Tibial artery (tissue), 4 donors: Measurements from ENCODE around the gene CYRIA.
A peak's percentile ranks its signal among the peaks of the same experiment; 100 is the strongest.

Experiments used
- DNase-seq, 2 donors: peaks; one replicate each; pipeline ENCODE4 v3.0.0-alpha.2; 2019
- H3K27ac ChIP-seq, 2 donors: fragments of 200-600 bp; sonication (generic) in 1 of 2; 1 replicate in 1 of 2; 2 replicates in 1 of 2; pipeline ENCODE4 v1.5.1; 2018 to 2019; ENCODE audit warnings: mild to moderate bottlenecking in 1 of 2
- H3K27me3 ChIP-seq, 2 donors: fragments of 200-600 bp; sonication (generic) in 1 of 2; one replicate each; pipeline versions ENCODE4 v1.5.1 to v1.6.0; 2016 to 2019
- H3K36me3 ChIP-seq, 3 donors: fragments of 200-600 bp; sonication (generic) in 2 of 3; one replicate each; pipeline ENCODE4 v1.5.1; 2016 to 2019; ENCODE audit warnings: mild to moderate bottlenecking in 2 of 3
- H3K4me1 ChIP-seq, 4 donors: fragments of 200-600 bp; sonication (generic) in 2 of 4; 1 replicate in 3 of 4; 2 replicates in 1 of 4; pipeline ENCODE4 v1.5.1; 2016 to 2019
- H3K4me3 ChIP-seq, 2 donors: fragments of 200-600 bp; sonication (generic) in 1 of 2; 1 replicate in 1 of 2; 2 replicates in 1 of 2; pipeline ENCODE4 v1.5.1; 2018 to 2019; ENCODE audit warnings: mild to moderate bottlenecking in 2 of 2
- H3K9me3 ChIP-seq, 3 donors: fragments of 200-600 bp; sonication (generic) in 1 of 3; one replicate each; pipeline ENCODE4 v1.5.1; 2016 to 2019
- intact Hi-C: fragments of 100-400 bp; cut with DNase I; formaldehyde crosslinking; loops from one replicate; pipeline ENCODE4 v1.15.0; 2023; ENCODE audit warnings: low total_unique reads
- TF ChIP-seq, protein P1 (sequence below), 2 experiments: fragments of 200-600 bp in 1 of 2; fragments of 450-650 bp in 1 of 2; IDR thresholded peaks; one replicate each; pipeline ENCODE4 v1.5.1; 2017 to 2019; ENCODE audit warnings: antibody characterized with exemption in 2 of 2, mild to moderate bottlenecking in 1 of 2, moderate library complexity in 1 of 2

Gene CYRIA

DNA sequence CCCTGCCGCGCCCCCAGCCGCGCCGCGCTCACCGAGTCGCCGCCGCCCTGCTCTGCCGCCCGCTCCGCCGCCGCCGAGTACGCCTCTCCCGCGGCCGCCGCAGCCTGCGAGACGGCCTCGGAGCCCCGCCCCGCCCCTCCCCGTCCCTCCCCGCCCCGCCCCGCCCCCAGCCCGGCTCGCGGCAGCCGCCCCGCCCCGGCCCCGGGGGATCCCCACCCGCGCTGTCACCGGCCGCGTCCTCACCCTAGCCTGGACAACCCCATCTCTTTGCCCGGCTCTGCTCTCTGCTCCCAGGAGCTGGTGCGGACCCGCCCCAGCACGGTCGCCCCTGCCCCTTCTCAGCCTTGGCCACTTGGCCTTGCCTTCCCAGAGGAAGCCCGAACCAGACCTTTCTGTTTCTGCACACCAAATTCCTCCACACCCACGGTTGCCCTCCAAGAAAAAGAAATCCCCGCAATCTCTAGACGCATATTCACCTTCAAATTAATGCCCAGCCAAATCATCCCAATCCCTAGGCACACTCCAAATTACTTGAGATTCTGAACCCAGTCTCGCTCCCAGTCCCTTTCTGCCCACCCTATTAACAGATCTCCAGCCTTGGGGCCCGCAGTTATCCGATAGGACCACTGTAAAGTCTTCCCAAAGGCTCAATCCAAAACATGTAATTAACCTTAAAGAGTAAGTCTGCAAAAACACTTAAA, at the start of gene CYRIA:
TSS of gene CYRIA (minus strand) at position 87 of the 701 bp plus-strand sequence. CDS start 77,715 bp downstream, outside the sequence.
- Histone ChIP-seq H3K4me3 (peak within 1 kb of the TSS; percentile 56 to 63), H3K27ac (peak within 1 kb of the TSS; percentile 32 to 63), H3K36me3 (no peaks in the 10 kb centered on the region), H3K9me3 (no peaks in the 10 kb centered on the region), H3K4me1 (peaks cover 0 to 23% (median 15%) of the 10 kb centered on the region in 4 donors), H3K27me3 (peaks cover 0 to 17% of the 10 kb centered on the region in 2 donors)
- intact Hi-C loops: no loop called here
- TF ChIP-seq, protein P1, sequence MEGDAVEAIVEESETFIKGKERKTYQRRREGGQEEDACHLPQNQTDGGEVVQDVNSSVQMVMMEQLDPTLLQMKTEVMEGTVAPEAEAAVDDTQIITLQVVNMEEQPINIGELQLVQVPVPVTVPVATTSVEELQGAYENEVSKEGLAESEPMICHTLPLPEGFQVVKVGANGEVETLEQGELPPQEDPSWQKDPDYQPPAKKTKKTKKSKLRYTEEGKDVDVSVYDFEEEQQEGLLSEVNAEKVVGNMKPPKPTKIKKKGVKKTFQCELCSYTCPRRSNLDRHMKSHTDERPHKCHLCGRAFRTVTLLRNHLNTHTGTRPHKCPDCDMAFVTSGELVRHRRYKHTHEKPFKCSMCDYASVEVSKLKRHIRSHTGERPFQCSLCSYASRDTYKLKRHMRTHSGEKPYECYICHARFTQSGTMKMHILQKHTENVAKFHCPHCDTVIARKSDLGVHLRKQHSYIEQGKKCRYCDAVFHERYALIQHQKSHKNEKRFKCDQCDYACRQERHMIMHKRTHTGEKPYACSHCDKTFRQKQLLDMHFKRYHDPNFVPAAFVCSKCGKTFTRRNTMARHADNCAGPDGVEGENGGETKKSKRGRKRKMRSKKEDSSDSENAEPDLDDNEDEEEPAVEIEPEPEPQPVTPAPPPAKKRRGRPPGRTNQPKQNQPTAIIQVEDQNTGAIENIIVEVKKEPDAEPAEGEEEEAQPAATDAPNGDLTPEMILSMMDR (IDR thresholded peaks at IDR 0.05): no peak
- DNase-seq: peak; percentile 43 to 80

DNA sequence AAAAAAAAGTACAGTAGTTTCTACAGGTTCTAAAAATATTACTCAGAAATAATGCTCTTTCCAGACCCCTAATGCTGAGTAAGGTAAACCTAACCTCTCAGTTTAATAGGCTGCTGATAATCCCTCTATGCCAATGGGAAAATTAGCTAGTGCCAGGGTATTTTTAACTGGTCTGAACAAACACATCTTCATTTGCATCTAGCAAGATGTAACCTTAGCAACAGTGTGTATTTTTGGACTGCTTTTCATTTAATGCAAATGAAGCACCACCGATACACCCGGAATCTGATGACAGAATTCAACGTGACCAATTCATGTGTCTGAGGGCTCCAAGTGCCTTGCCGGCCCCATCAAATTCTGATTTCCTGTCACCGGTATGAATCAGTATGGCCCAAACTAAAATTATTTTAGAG, 47.4 kb upstream of the CYRIA start:
- H3K9me3 ChIP-seq: no peaks in the 10 kb centered on the region
- H3K36me3 ChIP-seq: no peaks in the 10 kb centered on the region
- H3K27me3 ChIP-seq: peaks cover 0 to 15% of the 10 kb centered on the region in 2 donors
- TF ChIP-seq, protein P1 (IDR thresholded peaks at IDR 0.05): no peak
- peaks cover 0 to 5% (median 0%) of the 10 kb centered on the region in 4 donors for H3K4me1 ChIP-seq
- H3K27ac ChIP-seq: no peak overlapping the region
- H3K4me3 ChIP-seq: no peak overlapping the region
- DNase-seq: no peak
- intact Hi-C loops: no loop called here

DNA sequence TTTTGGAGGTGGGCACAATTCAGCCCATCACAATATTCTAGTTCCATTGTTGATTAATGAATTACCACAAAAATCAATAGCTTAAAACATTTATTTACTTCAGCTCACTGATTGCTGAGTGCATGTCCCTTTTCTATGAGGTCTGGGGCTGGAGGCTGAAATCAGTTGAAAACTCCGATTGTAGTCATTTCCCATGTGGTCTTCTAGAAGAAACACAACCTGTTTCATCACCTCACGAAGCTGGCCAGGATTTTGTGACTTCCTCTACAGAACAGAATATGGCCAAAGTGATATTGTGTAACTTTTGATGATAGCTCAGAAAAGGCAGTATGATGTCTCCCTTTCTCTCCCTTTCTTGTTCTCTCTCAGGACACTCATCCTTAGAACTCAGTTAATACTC, 44.1 kb upstream of the CYRIA start:
- intact Hi-C loops: no loop called here
- peak in 1 of 2 donors; percentile 39 for DNase-seq
- Histone ChIP-seq H3K9me3 (no peaks in the 10 kb centered on the region), H3K27me3 (peaks cover 0 to 3% of the 10 kb centered on the region in 2 donors), H3K27ac (no peak overlapping the region), H3K36me3 (no peaks in the 10 kb centered on the region), H3K4me1 (no peaks in the 10 kb centered on the region), H3K4me3 (no peak overlapping the region)
- TF ChIP-seq, protein P1 (IDR thresholded peaks at IDR 0.05): no peak

DNA sequence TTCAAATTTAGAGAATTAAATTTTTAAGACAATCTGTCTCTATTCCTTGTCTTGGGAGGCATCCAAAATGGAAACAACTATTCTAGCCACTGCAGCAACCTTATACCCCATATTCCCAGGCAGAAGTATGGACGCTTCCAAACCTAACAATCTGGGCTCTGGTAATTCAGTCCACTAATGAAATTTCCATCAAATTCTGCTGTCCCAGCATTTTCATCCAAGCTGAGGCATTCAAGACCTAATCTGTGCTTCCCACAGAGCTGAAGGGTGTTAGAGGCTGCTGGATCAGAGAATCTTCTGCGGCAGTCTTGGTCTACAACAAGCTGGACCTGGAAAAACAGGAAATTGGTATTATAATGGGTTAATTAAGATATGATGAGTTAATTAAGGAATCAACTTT, 42.5 kb upstream of the CYRIA start:
- Histone ChIP-seq H3K9me3 (no peaks in the 10 kb centered on the region), H3K4me3 (no peak overlapping the region), H3K36me3 (no peaks in the 10 kb centered on the region), H3K27me3 (no peaks in the 10 kb centered on the region), H3K4me1 (no peaks in the 10 kb centered on the region), H3K27ac (no peak overlapping the region)
- TF ChIP-seq, protein P1 (IDR thresholded peaks at IDR 0.05): no peak
- intact Hi-C loops: no loop called here
- DNase-seq: no peak

DNA sequence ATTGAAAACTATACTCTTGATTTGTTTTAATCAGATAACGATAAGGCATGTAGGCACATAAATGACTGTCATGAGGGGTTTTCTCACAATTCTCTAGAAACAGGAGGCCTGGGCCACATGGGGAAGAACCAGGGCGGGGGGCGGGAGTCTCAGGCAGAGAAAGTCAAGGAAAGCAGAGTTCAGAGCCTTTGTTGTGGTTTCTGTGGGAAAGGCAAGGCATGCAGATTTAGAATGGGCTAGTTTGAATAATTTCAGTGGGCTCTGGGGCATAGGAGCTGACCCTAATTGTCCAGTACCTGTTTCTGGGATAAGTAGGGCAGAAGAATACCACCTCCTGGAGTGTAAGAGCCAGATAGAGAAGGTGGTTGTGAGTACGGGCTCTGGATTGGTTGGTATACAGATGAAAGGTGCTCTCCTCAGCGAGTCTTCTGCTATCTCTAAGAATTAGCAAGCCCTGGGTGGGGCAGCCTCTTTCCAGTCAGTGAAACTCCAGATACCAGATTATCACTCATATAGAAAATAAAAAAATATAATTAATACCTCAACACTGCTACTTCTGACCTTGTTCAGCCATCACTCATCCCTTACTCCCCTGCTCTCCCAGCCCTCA, 41.5 kb upstream of the CYRIA start:
- intact Hi-C loops: no loop called here
- Histone ChIP-seq H3K27me3 (no peaks in the 10 kb centered on the region), H3K9me3 (no peaks in the 10 kb centered on the region), H3K27ac (no peak overlapping the region), H3K4me3 (no peak overlapping the region), H3K4me1 (no peaks in the 10 kb centered on the region), H3K36me3 (no peaks in the 10 kb centered on the region)
- DNase-seq: no peak
- TF ChIP-seq, protein P1 (IDR thresholded peaks at IDR 0.05): no peak
